Stimulated activated naive CD4-positive, alpha-beta T cell treated with Interleukin-2 at 50 U/mL for 16 hours (primary cell): ENCODE measurements around the gene DDX60.
"Not testable (repeated sequence)": the region's sequence is repeated elsewhere in the genome, so short reads cannot be mapped to it uniquely, and the experiment has no call there.

Source experiments
- DNase-seq: peaks from one replicate; lab custom pipeline; 2025; lab: John Stamatoyannopoulos, UW

Gene DDX60

GRCh38 chr4:168303430-168303829, 15.1 kb downstream of the DDX60 start:
- not testable (repeated sequence) for DNase-seq

GRCh38 chr4:168293386-168293975, 25.1 kb downstream of the DDX60 start:
- no peak for DNase-seq

GRCh38 chr4:168291242-168291641, 27.3 kb downstream of the DDX60 start:
- no peak for DNase-seq

- DNase-seq: not testable (repeated sequence)
These were observed 32.7 kb downstream of the DDX60 start for GRCh38 chr4:168285850-168286249.

DNA sequence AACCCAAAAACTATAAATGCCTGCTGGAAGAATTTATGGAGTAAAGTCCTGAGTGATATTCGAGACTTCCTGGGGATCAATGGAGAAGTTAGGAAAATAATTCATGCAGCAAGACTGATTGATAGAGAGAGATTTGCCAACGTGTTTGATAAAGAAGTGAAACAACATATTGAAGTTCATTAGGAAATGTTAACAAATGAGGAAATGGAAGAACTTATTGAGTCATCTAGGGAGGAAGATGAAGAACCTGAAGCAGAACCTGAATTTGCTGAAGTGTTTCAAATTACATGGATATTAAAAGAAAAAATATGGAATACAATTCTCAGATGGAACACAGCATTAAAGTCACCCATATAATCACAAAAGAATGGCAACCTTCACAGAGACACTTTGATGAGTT, 39.0 kb downstream of the DDX60 start:
- DNase-seq: no peak

DNA sequence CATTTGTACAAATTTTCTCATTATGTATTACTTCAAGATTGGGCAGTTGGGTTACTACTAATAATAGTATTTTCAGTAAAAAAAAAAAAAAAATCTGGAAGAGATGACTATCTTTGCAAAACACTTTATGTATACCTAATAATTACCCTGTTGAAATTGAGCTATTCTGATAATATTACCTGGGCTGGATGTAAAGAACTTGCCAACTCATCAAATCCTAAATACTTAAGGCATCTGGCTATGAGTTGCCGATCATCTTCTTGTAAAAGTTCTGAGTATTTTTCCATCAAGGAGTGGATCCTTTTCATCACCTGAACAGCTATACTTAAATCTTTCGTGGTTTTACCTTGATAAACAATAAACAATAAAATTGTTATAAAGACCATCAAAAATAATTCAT, 42.7 kb downstream of the DDX60 start:
- no peak for DNase-seq

DNA sequence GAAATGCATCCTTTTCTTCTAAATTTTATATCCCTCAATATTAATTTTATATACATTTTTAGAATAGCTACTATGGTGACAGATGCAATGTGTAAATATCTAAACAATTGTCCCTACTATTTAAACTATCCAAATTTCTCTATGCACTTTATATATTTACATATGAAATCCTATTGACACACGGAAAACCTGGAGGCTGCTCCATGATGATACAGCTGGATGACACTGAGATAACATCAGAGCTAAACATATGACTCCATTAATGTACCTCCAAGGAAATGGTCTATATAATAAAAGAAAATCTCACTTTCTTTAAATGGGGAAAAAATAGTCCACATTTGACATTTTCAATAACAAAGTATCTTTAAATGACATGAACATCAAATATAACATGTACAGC, 43.7 kb downstream of the DDX60 start:
- no peak for DNase-seq

DNA sequence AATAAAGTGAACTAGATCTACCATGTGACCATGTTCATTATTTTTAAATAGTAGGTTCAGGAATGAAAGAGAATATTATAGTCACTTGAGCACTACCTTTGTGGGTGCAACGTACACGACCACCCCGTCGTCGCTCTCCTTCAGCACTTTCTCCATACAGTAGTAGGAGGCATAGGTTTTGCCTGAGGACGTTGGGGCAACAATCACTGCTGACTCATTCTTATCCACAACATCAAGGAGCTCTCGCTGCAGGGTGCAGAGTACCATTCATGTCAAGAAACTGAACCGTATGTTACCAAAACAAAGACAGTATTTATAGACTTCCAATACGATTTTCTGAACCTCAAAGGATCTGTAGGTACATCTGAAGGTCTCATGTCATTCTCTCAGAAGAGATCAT, 44.7 kb downstream of the DDX60 start:
- DNase-seq: no peak

GRCh38 chr4:168272488-168272887, 46.1 kb downstream of the DDX60 start:
- no peak for DNase-seq

- DNase-seq: no peak
These were observed 48.7 kb downstream of the DDX60 start for GRCh38 chr4:168269896-168270295.

- no peak for DNase-seq
These were observed 53.2 kb downstream of the DDX60 start for GRCh38 chr4:168265327-168265726.

- no peak for DNase-seq
These were observed 53.6 kb downstream of the DDX60 start for GRCh38 chr4:168264903-168265302.

GRCh38 chr4:168263039-168263438, 55.5 kb downstream of the DDX60 start:
- DNase-seq: no peak

- DNase-seq: no peak
These were observed 59.5 kb downstream of the DDX60 start for GRCh38 chr4:168259096-168259495.

GRCh38 chr4:168257768-168258167, 60.8 kb downstream of the DDX60 start:
- no peak for DNase-seq

GRCh38 chr4:168248176-168248710, 70.3 kb downstream of the DDX60 start:
- no peak for DNase-seq

- DNase-seq: no peak
These were observed 70.9 kb downstream of the DDX60 start for GRCh38 chr4:168247603-168248002.

- no peak for DNase-seq
These were observed 76.6 kb downstream of the DDX60 start for GRCh38 chr4:168241953-168242352.

DNA sequence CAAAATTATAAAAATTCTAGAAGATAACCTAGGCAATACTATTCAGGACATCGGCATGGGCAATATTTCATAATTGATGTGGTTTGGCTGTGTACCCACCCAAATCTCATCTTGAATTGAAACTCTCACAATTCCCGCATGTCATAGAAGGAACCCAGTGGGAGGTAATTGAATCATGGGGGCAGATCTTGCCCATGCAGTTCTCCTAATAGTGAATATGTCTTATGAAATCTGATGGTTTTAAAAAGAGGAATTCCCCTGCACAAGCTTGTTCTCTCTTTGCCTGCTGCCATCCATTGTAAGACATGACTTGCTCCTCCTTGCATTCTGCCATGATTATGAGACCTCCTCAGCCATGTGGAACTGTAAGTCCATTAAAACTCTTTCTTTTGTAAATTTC, 77.7 kb downstream of the DDX60 start:
- no peak for DNase-seq

- DNase-seq: no peak
These were observed 97.3 kb downstream of the DDX60 start for GRCh38 chr4:168221301-168221700.

GRCh38 chr4:168220893-168221292, 97.7 kb downstream of the DDX60 start:
- no peak for DNase-seq

DNA sequence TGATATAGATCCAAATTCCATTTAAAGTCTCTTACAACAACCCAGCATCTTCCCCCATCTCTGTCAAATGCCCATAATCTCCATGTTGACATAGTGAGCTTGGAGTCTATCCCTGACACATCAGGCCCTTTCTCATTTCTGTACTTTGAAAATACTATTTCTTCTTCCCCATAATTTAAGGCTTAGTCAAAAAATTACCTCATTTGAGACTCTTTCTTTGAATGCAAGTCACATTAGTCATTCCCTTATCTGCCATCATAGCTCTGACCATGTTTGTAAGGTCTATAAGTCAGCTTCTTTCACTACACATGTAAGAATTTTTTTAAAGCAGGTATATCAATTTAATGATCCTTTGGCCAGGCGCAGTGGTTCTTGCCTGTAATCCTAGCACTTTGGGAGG, 99.9 kb downstream of the DDX60 start:
- DNase-seq: no peak

- DNase-seq: not testable (repeated sequence)
These were observed 105.0 kb downstream of the DDX60 start for GRCh38 chr4:168213511-168213910.

DNA sequence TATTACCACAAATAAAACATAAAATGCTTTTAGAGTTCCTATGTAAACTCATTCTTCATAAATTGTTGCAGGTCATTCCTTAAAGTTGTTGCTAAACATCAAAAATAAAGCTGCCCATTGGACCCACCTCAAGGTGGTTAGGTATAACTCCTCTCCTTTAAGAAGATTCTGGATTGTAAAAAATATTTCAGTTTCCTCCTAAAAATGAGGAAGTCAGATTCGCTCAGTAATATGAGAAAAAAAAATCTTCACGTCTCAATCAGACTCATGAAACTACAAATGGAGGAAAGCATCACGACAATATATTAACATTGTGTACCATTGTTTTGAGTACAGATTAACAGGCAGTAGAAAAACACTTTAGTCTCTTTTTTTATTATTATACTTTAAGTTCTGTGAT, 105.9 kb downstream of the DDX60 start:
- no peak for DNase-seq
